Gastrocnemius medialis (tissue), 4 donors: ENCODE data around the gene ZIC5. TPM values are rescaled to one million over a fixed set of nuclear protein-coding genes. Genes with fewer than 3 reads are reported as not detected.

Source experiments
- ATAC-seq, 2 donors: fragments of 150-250 bp; one replicate each; pipeline ENCODE4 v1.9.1; 2016
- DNase-seq, 2 donors: peaks; one replicate each; pipeline ENCODE4 v3.0.0-alpha.2; 2019
- H3K27ac ChIP-seq, 4 donors: fragments of 200-600 bp; sonication (generic); 1 replicate in 1 of 4; 2 replicates in 3 of 4; pipeline ENCODE4 v1.5.1; 2016 to 2018; ENCODE audit warnings: mild to moderate bottlenecking in 2 of 4, moderate library complexity in 1 of 4
- H3K27me3 ChIP-seq, 3 donors: fragments of 200-600 bp; sonication (generic) in 2 of 3; 1 replicate in 1 of 3; 2 replicates in 2 of 3; pipeline versions ENCODE4 v1.5.1 to v1.6.0; 2016 to 2019; ENCODE audit warnings: mild to moderate bottlenecking in 1 of 3, moderate library complexity in 1 of 3
- H3K36me3 ChIP-seq, 2 donors: fragments of 200-600 bp; sonication (generic) in 1 of 2; one replicate each; pipeline ENCODE4 v1.5.1; 2017 to 2018
- H3K4me1 ChIP-seq, 2 donors: fragments of 200-600 bp; sonication (generic) in 1 of 2; one replicate each; pipeline ENCODE4 v1.5.1; 2016 to 2017; ENCODE audit warnings: mild to moderate bottlenecking in 2 of 2
- H3K4me3 ChIP-seq, 4 donors: fragments of 200-600 bp; sonication (generic) in 3 of 4; 1 replicate in 1 of 4; 2 replicates in 3 of 4; pipeline ENCODE4 v1.5.1; 2016 to 2019; ENCODE audit warnings: mild to moderate bottlenecking in 2 of 4
- H3K9me3 ChIP-seq, 3 donors: fragments of 200-600 bp; sonication (generic) in 2 of 3; 1 replicate in 1 of 3; 2 replicates in 2 of 3; pipeline ENCODE4 v1.5.1; 2016 to 2019
- CTCF ChIP-seq, 5 experiments: fragments of 450-650 bp in 3 of 5; fragments of 200-600 bp in 2 of 5; sonication (generic) in 2 of 5; IDR thresholded peaks in 4 of 5; conservative IDR thresholded peaks in 1 of 5; 1 replicate in 4 of 5; 2 replicates in 1 of 5; pipeline ENCODE4 v1.5.1; 2016 to 2019; ENCODE audit warnings: antibody characterized with exemption in 5 of 5, mild to moderate bottlenecking in 3 of 5, moderate library complexity in 3 of 5
- POLR2A ChIP-seq, 2 donors: fragments of 450-650 bp; IDR thresholded peaks; one replicate each; pipeline ENCODE4 v1.6.1; 2017; ENCODE audit warnings: antibody characterized with exemption in 2 of 2, mild to moderate bottlenecking in 2 of 2, moderate library complexity in 2 of 2
- in situ Hi-C, 4 donors: fragments of 200-750 bp; cut with MboI; loops; one replicate each; pipeline versions ENCODE4 v1.15.0 to v1.8.0; 2017; ENCODE audit warnings: low sequenced_read_pairs in 4 of 4
- intact Hi-C: fragments of 100-400 bp; cut with DNase I; formaldehyde crosslinking; loops from one replicate; pipeline ENCODE4 v1.15.1; 2023; ENCODE audit warnings: low total_unique reads
- total RNA-seq, 4 donors: library from RNA; depleted of rRNA; stranded (reverse); fragments of >200 nt; gene quantifications; one replicate each; pipeline versions ENCODE4 v1.1.0 to v1.2.3, GENCODE V29; 2016

ZIC5 gene
- total RNA-seq, 4 donors from 2014 or later = not detected

GRCh38 chr13:99966064-99966805 lies 5.3 kb downstream of the ZIC5 start:
- DNase-seq (no peak), ATAC-seq (no peak)
- Histone ChIP-seq H3K27ac (no peak overlapping the region), H3K9me3 (no peaks in the 10 kb centered on the region), H3K36me3 (no peaks in the 10 kb centered on the region), H3K4me3 (no peak overlapping the region), H3K4me1 (peaks cover 11 to 15% of the 10 kb centered on the region in 2 donors), H3K27me3 (peaks cover 88 to 94% (median 93%) of the 10 kb centered on the region in 3 donors)
- in situ Hi-C loops (no loop called here), intact Hi-C loops (no loop called here)
- TF ChIP-seq CTCF (IDR thresholded peaks at IDR 0.05 in 4 of 5, conservative IDR thresholded peaks at IDR 0.05 in 1 of 5) (no peak), POLR2A (IDR thresholded peaks at IDR 0.05) (no peak)

DNA sequence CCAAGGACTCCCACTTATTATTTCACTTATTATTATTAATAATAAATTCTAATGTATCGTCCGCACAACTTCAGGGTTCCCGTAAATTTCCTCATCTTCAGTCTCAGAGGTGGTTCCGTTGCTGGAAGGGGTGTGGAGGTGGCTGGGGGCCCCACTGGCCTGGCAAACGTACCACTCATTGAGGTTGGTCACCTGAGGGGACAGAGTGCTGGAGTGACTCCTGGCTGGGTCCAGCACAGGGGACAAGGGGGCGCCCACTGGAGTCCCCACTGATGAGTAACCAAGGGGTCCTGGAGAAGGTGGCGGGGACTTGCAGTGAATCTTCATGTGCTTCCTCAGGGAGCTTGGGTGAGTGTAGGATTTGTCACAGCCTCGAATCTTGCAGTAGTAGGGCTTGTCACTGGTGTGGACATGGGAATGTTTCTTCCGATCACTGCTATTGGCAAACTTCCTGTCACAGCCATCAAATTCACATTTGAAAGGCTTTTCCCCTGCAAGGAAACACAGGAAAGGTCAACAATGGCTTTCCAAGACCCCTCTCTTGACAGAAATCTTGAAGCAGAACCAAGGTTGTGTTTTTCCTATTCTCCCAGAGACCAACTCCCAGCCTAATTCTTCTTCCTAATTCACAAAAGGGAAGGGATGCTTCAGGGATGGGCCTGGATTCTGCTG lies 6.1 kb downstream of the ZIC5 start:
- intact Hi-C loops (no loop called here), in situ Hi-C loops (no loop called here)
- ATAC-seq (no peak), DNase-seq (no peak)
- Histone ChIP-seq H3K9me3 (no peaks in the 10 kb centered on the region), H3K27me3 (peaks cover 93 to 97% (median 96%) of the 10 kb centered on the region in 3 donors), H3K27ac (no peak overlapping the region), H3K36me3 (no peaks in the 10 kb centered on the region), H3K4me3 (no peak overlapping the region), H3K4me1 (peaks cover 11 to 15% of the 10 kb centered on the region in 2 donors)
- TF ChIP-seq CTCF (IDR thresholded peaks at IDR 0.05 in 4 of 5, conservative IDR thresholded peaks at IDR 0.05 in 1 of 5) (no peak), POLR2A (IDR thresholded peaks at IDR 0.05) (no peak)

DNA sequence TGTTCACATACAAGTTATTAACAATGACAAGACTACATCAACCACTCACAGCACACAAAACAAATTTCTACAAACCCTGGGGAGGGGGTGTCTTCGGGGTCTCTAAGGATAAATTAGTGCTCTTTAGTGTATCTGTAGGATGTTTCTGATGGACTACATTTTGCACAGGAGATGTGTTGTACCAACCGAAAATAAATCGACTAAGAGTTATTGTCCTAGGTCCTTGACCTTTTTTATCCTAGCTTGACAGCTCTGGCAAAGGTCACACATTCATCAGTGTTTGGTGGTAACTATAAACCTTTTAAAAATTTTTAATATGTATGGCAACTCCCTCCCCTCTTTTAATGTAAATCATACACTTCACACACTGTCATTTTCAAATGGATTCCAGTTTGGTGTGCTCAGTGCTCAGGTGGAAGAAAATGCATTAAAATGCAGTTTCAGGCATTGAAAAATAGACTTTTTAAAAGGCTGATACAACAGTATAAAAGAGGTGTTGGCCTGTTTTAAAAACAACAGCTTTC lies 7.7 kb downstream of the ZIC5 start:
- H3K9me3 ChIP-seq = no peaks in the 10 kb centered on the region
- peaks cover 13 to 14% of the 10 kb centered on the region in 2 donors for H3K4me1 ChIP-seq
- no peak for DNase-seq
- H3K36me3 ChIP-seq = no peaks in the 10 kb centered on the region
- TF ChIP-seq CTCF (IDR thresholded peaks at IDR 0.05 in 4 of 5, conservative IDR thresholded peaks at IDR 0.05 in 1 of 5) (no peak), POLR2A (IDR thresholded peaks at IDR 0.05) (no peak)
- H3K27ac ChIP-seq = no peak overlapping the region
- intact Hi-C loops = no loop called here
- in situ Hi-C loops = no loop called here
- ATAC-seq = no peak
- H3K4me3 ChIP-seq = no peak overlapping the region
- peaks cover 96 to 99% (median 99%) of the 10 kb centered on the region in 3 donors for H3K27me3 ChIP-seq

GRCh38 chr13:99962242-99962641 lies 9.3 kb downstream of the ZIC5 start:
- peaks cover 96 to 99% (median 99%) of the 10 kb centered on the region in 3 donors for H3K27me3 ChIP-seq
- no peak for ATAC-seq

More at GRCh38 chr13:99962242-99962641, 9.3 kb downstream of the ZIC5 start:
- in situ Hi-C loops (no loop called here), intact Hi-C loops (no loop called here)
- no peaks in the 10 kb centered on the region for H3K36me3 ChIP-seq
- TF ChIP-seq POLR2A (IDR thresholded peaks at IDR 0.05) (no peak), CTCF (IDR thresholded peaks at IDR 0.05 in 4 of 5, conservative IDR thresholded peaks at IDR 0.05 in 1 of 5) (no peak)
- no peaks in the 10 kb centered on the region for H3K9me3 ChIP-seq
- peaks cover 6 to 13% of the 10 kb centered on the region in 2 donors for H3K4me1 ChIP-seq
- no peak for DNase-seq
- H3K27ac ChIP-seq = no peak overlapping the region
- H3K4me3 ChIP-seq = no peak overlapping the region
